Activated CD4-positive, alpha-beta T cell treated with anti-CD3 and anti-CD28 coated beads, Interleukin-2, amount 50 U/mL, for 4 hours (primary cell): ENCODE data around the gene KCNAB2.

Experiments
- DNase-seq, 2 experiments: peaks; one replicate each; pipeline ENCODE4 v3.0.0-alpha.2; 2020

KCNAB2 gene

GRCh38 chr1:6084781-6085495, 39.2 kb downstream of the KCNAB2 start:
- no peak for DNase-seq

GRCh38 chr1:6085666-6086065, 40.0 kb downstream of the KCNAB2 start:
- DNase-seq, result no peak

- no peak for DNase-seq
Observed at GRCh38 chr1:6086358-6086757, 40.7 kb downstream of the KCNAB2 start.

GRCh38 chr1:6086762-6087376, 41.2 kb downstream of the KCNAB2 start:
- no peak for DNase-seq

- no peak for DNase-seq
Observed at GRCh38 chr1:6087377-6087772, 41.7 kb downstream of the KCNAB2 start.

GRCh38 chr1:6087958-6088357, 42.3 kb downstream of the KCNAB2 start:
- no peak for DNase-seq

GRCh38 chr1:6088956-6089355, 43.3 kb downstream of the KCNAB2 start:
- no peak for DNase-seq

GRCh38 chr1:6090288-6090687, 44.6 kb downstream of the KCNAB2 start:
- DNase-seq, result no peak

GRCh38 chr1:6090996-6091822, 45.5 kb downstream of the KCNAB2 start:
- no peak for DNase-seq

- no peak for DNase-seq
Observed at GRCh38 chr1:6091823-6092109, 46.1 kb downstream of the KCNAB2 start.

- DNase-seq, result no peak
Observed at GRCh38 chr1:6092211-6092610, 46.5 kb downstream of the KCNAB2 start.

- DNase-seq, result no peak
Observed at GRCh38 chr1:6093071-6093470, 47.4 kb downstream of the KCNAB2 start.

- DNase-seq, result no peak
Observed at GRCh38 chr1:6093611-6094010, 47.9 kb downstream of the KCNAB2 start.

- no peak for DNase-seq
Observed at GRCh38 chr1:6094246-6094645, 48.6 kb downstream of the KCNAB2 start.

GRCh38 chr1:6094801-6095505, 49.3 kb downstream of the KCNAB2 start:
- DNase-seq, result no peak

- no peak for DNase-seq
Observed at GRCh38 chr1:6095511-6096242, 50.0 kb downstream of the KCNAB2 start.

- DNase-seq, result no peak
Observed at GRCh38 chr1:6096243-6097116, 50.8 kb downstream of the KCNAB2 start.

GRCh38 chr1:6097117-6097595, 51.5 kb downstream of the KCNAB2 start:
- no peak for DNase-seq

GRCh38 chr1:6097824-6098223, 52.1 kb downstream of the KCNAB2 start:
- no peak for DNase-seq

- DNase-seq, result no peak
Observed at GRCh38 chr1:6098303-6099215, 52.9 kb downstream of the KCNAB2 start.
